Measurements from ENCODE around the gene B4GAT1.

GRCh38 chr11:66343176-66343575, 4.3 kb downstream of the B4GAT1 start:
- TF ChIP-seq CTCF (IDR thresholded peaks at IDR 0.05 in 8 of 11, conservative IDR thresholded peaks at IDR 0.05 in 3 of 11) (no peak), POLR2AphosphoS5 (IDR thresholded peaks at IDR 0.05) (no peak)

Measured in spleen (tissue), 7 donors.